Prostate gland (tissue), 2 donors: ENCODE measurements around the gene UNC93A. TPM values are rescaled to one million over a fixed set of nuclear protein-coding genes. Genes with fewer than 3 reads are reported as not detected.

Experiments used
- DNase-seq: peaks from one replicate; pipeline ENCODE4 v3.0.0-alpha.2; 2019; ENCODE audit warnings: low spot score
- H3K27ac ChIP-seq, 2 donors: fragments of 200-600 bp; sonication (generic); 2 replicates each; pipeline ENCODE4 v1.5.1; 2017 to 2019
- H3K27me3 ChIP-seq: fragments of 200-600 bp; sonication (generic); replicated peaks from 2 replicates; pipeline ENCODE4 v1.5.1; 2019; ENCODE audit not compliant: insufficient read depth
- H3K36me3 ChIP-seq, 2 donors: fragments of 200-600 bp; sonication (generic); 1 replicate in 1 of 2; 2 replicates in 1 of 2; pipeline versions ENCODE4 v1.5.1 to v1.8.1; 2017 to 2019
- H3K4me1 ChIP-seq: fragments of 200-600 bp; sonication (generic); replicated peaks from 2 replicates; pipeline ENCODE4 v1.5.1; 2019
- H3K4me3 ChIP-seq, 2 donors: fragments of 200-600 bp; sonication (generic); 2 replicates each; pipeline ENCODE4 v1.5.1; 2017 to 2019
- H3K9me3 ChIP-seq: fragments of 200-600 bp; sonication (generic); 2 replicates; pipeline ENCODE4 v1.5.1; 2017
- CTCF ChIP-seq, 4 experiments: fragments of 200-600 bp in 2 of 4; fragments of 450-650 bp in 2 of 4; sonication (generic) in 2 of 4; IDR thresholded peaks; 1 replicate in 3 of 4; 2 replicates in 1 of 4; pipeline ENCODE4 v1.5.1; 2016 to 2019; ENCODE audit warnings: antibody characterized with exemption in 4 of 4, mild to moderate bottlenecking in 2 of 4, moderate library complexity in 2 of 4
- POLR2A ChIP-seq: fragments of 450-650 bp; IDR thresholded peaks from one replicate; pipeline ENCODE4 v1.6.1; 2016; ENCODE audit warnings: antibody characterized with exemption, mild to moderate bottlenecking
- POLR2AphosphoS5 ChIP-seq: sonication (generic); formaldehyde crosslinking; IDR thresholded peaks from one replicate; pipeline ENCODE4 v1.6.1; 2017; ENCODE audit warnings: antibody characterized with exemption
- WGBS: methylation state at CpG from one replicate; pipeline ENCODE4 v1.1.5; 2018; 5-methylcytosine and 5-hydroxymethylcytosine counted together
- intact Hi-C: fragments of 100-400 bp; cut with DNase I; formaldehyde crosslinking; loops from one replicate; pipeline ENCODE4 v1.14.2; 2022
- total RNA-seq, 2 donors: library from RNA; depleted of rRNA; stranded (reverse); fragments of >200 nt; gene quantifications; one replicate each; pipeline ENCODE4 v1.1.0, GENCODE V29; 2016

The UNC93A gene
- total RNA-seq, 2 donors from 2014 or later, result 0.51 to 0.55 TPM

DNA sequence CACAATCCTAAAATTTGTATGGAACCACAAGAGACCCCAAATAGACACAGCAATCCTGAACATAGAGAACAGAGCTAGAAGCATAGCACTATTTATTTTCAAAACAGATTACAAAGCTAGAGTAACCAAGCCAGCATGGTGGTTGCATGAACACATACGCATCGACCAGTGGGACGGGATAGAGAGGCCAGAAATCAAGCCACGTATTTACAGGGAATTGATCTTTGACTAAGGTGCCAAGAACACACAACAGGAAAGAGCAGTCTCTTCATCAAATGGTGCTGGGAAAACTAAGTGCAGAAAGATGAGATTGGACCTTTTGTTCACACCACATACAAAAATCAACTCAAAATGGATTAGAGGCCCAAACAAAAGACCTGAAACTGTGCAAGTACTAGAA lies 54.8 kb downstream of the UNC93A start:
- Histone ChIP-seq H3K36me3 (no peaks in the 10 kb centered on the region), H3K27ac (no peak overlapping the region), H3K4me1 (peaks cover 3% of the 10 kb centered on the region), H3K9me3 (no peaks in the 10 kb centered on the region), H3K4me3 (no peak overlapping the region), H3K27me3 (no peaks in the 10 kb centered on the region)
- whole genome bisulfite sequencing, result 91% methylated on average over 4 of the region's 4 CpGs
- intact Hi-C loops, result no loop called here
- TF ChIP-seq CTCF (IDR thresholded peaks at IDR 0.05) (no peak), POLR2A (no peak), POLR2AphosphoS5 (no peak)
- no peak for DNase-seq

DNA sequence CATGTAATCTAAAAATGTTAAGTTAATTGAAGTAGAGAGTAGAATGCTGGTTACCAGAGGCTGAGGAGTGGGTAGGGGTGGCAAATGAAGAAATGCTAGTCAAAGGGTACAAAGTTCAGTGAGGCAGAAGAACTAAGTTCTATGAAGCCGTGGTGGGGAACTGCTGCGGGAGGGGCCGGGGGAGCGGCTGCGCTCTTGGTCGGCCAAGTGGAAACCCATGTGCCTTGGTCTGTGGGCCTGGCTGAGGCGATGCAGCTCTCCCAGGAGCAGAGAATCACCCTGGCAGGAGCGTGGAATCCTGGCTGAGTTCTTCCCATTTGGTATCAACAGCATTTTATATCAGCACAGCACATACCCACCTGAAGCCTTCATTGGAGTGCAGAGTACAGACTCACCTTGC lies 56.1 kb downstream of the UNC93A start:
- H3K36me3 ChIP-seq, result no peaks in the 10 kb centered on the region
- H3K9me3 ChIP-seq, result no peaks in the 10 kb centered on the region
- intact Hi-C loops, result no loop called here
- peaks cover 3% of the 10 kb centered on the region for H3K4me1 ChIP-seq
- H3K27ac ChIP-seq, result no peak overlapping the region
- H3K27me3 ChIP-seq, result no peaks in the 10 kb centered on the region
- WGBS, result 88% methylated on average over 8 of the region's 8 CpGs
- TF ChIP-seq CTCF (IDR thresholded peaks at IDR 0.05), result no peak
- TF ChIP-seq POLR2AphosphoS5, result no peak
- DNase-seq, result no peak
- H3K4me3 ChIP-seq, result no peak overlapping the region

GRCh38 chr6:167349631-167350274 lies 58.6 kb downstream of the UNC93A start:
- intact Hi-C loops, result no loop called here
- TF ChIP-seq CTCF (IDR thresholded peaks at IDR 0.05) (no peak), POLR2AphosphoS5 (no peak), POLR2A (no peak)
- H3K9me3 ChIP-seq, result no peaks in the 10 kb centered on the region
- no peaks in the 10 kb centered on the region for H3K36me3 ChIP-seq
- H3K27me3 ChIP-seq, result no peaks in the 10 kb centered on the region
- no peak overlapping the region for H3K27ac ChIP-seq
- DNase-seq, result no peak
- WGBS, result 26% methylated on average over 19 of the region's 19 CpGs
- no peak overlapping the region for H3K4me3 ChIP-seq
- H3K4me1 ChIP-seq, result peaks cover 3% of the 10 kb centered on the region

- intact Hi-C loops, result no loop called here
- Histone ChIP-seq H3K27me3 (no peaks in the 10 kb centered on the region), H3K9me3 (no peaks in the 10 kb centered on the region), H3K36me3 (no peaks in the 10 kb centered on the region), H3K27ac (peak overlapping the region in 1 of 2 donors; percentile 12), H3K4me1 (peaks cover 3% of the 10 kb centered on the region), H3K4me3 (no peak overlapping the region)
- TF ChIP-seq POLR2A (no peak), CTCF (IDR thresholded peaks at IDR 0.05) (no peak)
- WGBS, result 6% methylated on average over 22 of the region's 22 CpGs
- no peak for DNase-seq
Observed at GRCh38 chr6:167350275-167350696, 59.2 kb downstream of the UNC93A start.
